BLaER1 treated with 17β-estradiol and CSF1 and Interleukin-3, amounts not matched to agents 10 nM and 100 nM (cell line): ENCODE results near the gene NAPG.
"Not testable (repeated sequence)": the region's sequence is repeated elsewhere in the genome, so short reads cannot be mapped to it uniquely, and the experiment has no call there.

Experiments used
- H3K27ac ChIP-seq, 11 experiments: shearing (Covaris generic); formaldehyde crosslinking; 2 replicates each; pipeline ENCODE4 v1.8.1; 2022
- H3K27me3 ChIP-seq, 11 experiments: shearing (Covaris generic); formaldehyde crosslinking; 2 replicates each; pipeline ENCODE4 v1.8.1; 2022
- H3K36me3 ChIP-seq, 11 experiments: shearing (Covaris generic); formaldehyde crosslinking; 2 replicates each; pipeline ENCODE4 v1.8.1; 2022
- H3K4me1 ChIP-seq, 10 experiments: shearing (Covaris generic); formaldehyde crosslinking; 2 replicates each; pipeline ENCODE4 v1.8.1; 2022
- H3K4me2 ChIP-seq, 11 experiments: shearing (Covaris generic); formaldehyde crosslinking; 2 replicates each; pipeline ENCODE4 v1.8.1; 2022
- H3K4me3 ChIP-seq, 10 experiments: shearing (Covaris generic); formaldehyde crosslinking; 2 replicates each; pipeline ENCODE4 v1.8.1; 2022
- H3K9ac ChIP-seq, 11 experiments: shearing (Covaris generic); formaldehyde crosslinking; 2 replicates each; pipeline ENCODE4 v1.8.1; 2022
- H3K9me3 ChIP-seq, 11 experiments: shearing (Covaris generic); formaldehyde crosslinking; replicated peaks in 1 of 11; 2 replicates each; pipeline ENCODE4 v1.8.1; 2022
- H4K20me1 ChIP-seq, 11 experiments: shearing (Covaris generic); formaldehyde crosslinking; 2 replicates each; pipeline ENCODE4 v1.8.1; 2022
- Cebpa-rat ChIP-seq, 11 experiments: shearing (Covaris generic); IDR thresholded peaks; 2 replicates each; pipeline ENCODE4 v1.8.1; 2022

NAPG gene

DNA sequence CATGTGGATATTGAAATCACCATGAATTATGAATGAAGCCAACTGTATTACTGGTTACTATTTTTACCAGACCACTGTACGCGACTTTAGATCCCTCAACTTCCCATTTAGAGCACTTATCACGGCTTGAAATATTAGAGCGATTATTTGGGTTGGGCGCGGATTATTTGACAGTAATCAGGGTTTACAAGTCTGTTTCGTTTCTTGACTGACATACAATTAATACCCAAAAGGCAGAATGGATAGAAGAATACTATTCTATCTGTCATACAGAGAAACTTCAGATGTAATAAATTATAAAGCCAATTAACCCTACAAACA, 496 bp upstream of the NAPG start:
- H3K9me3 ChIP-seq, result no peaks in the 10 kb centered on the region
- peak overlapping the region; percentile 56 to 92 (median 77) for H3K4me2 ChIP-seq
- peaks cover 23 to 48% (median 41%) of the 10 kb centered on the region in 10 experiments for H3K4me1 ChIP-seq
- H3K9ac ChIP-seq, result peak overlapping the region in 10 of 11 experiments; percentile 18 to 88 (median 85); a peak in 13 of 22 replicates
- no peak for TF ChIP-seq Cebpa-rat (IDR thresholded peaks at IDR 0.05)
- H3K27me3 ChIP-seq, result no peaks in the 10 kb centered on the region
- peak overlapping the region in 6 of 11 experiments; percentile 33 to 82 (median 80); a peak in 9 of 22 replicates for H3K27ac ChIP-seq
- peaks cover 0 to 1% (median 0%) of the 10 kb centered on the region in 11 experiments; a peak in 2 of 22 replicates for H3K36me3 ChIP-seq
- peak overlapping the region; percentile 72 to 97 (median 92) for H3K4me3 ChIP-seq
- H4K20me1 ChIP-seq, result peaks cover 30 to 42% (median 40%) of the 10 kb centered on the region in 11 experiments

DNA sequence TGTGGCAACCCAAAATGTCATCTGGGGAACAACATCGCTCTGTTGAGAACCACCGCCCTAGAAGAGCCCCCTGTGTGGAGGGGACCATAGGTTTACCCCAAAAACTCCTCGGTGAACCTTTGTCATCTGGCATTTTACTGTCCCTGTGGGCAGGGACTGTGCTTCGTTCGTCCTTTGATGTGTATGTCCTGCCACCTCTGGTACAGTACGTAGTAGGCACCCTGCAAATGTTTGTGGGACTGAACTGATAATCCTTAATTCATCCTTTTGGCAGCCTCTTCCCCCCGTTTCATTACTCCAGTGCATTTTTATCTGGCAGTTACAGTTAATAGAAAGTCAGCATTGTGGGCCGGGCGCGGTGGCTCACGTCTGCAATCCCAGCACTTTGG, 728 bp downstream of the NAPG start:
- Histone ChIP-seq H3K36me3 (peaks cover 0 to 10% (median 6%) of the 10 kb centered on the region in 11 experiments; a peak in 10 of 22 replicates), H3K27me3 (no peaks in the 10 kb centered on the region), H4K20me1 (peaks cover 37 to 54% (median 50%) of the 10 kb centered on the region in 11 experiments), H3K4me1 (peaks cover 23 to 58% (median 44%) of the 10 kb centered on the region in 10 experiments), H3K27ac (peak overlapping the region; percentile 39 to 82 (median 76); a peak in 21 of 22 replicates), H3K9ac (peak overlapping the region; percentile 73 to 88 (median 85)), H3K9me3 (no peaks in the 10 kb centered on the region), H3K4me3 (peak overlapping the region; percentile 72 to 97 (median 92)), H3K4me2 (peak overlapping the region; percentile 83 to 97 (median 94))
- TF ChIP-seq Cebpa-rat (IDR thresholded peaks at IDR 0.05), result no peak

DNA sequence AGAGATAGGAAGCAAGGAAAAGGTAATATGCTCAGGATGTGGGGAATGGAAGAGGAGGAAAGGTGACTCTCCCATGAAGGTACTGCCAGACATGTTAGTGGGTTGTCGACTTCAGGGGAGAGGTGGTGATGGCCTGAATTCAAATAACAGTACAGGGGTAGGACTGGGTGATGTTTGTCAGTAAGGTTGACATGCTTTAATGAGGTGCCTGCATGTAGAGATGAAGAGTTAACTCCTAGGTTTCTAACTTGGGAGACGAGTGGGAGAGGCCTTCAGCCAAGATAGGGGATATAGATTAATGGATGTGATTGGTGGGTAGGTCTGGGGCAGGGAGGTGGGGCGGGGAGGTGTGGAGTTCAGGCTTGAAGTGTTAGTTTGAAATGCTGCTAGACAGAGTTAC, 2.6 kb downstream of the NAPG start:
- Histone ChIP-seq H3K9ac (no peak overlapping the region; a peak in 1 of 22 replicates), H3K9me3 (no peaks in the 10 kb centered on the region), H3K27ac (no peak overlapping the region), H4K20me1 (peaks cover 37 to 72% (median 57%) of the 10 kb centered on the region in 11 experiments), H3K27me3 (no peaks in the 10 kb centered on the region), H3K36me3 (peaks cover 3 to 25% (median 10%) of the 10 kb centered on the region in 11 experiments; a peak in 14 of 22 replicates), H3K4me1 (peaks cover 23 to 58% (median 44%) of the 10 kb centered on the region in 10 experiments), H3K4me2 (peak overlapping the region in 10 of 11 experiments; percentile 12 to 97 (median 92); a peak in 14 of 22 replicates), H3K4me3 (no peak overlapping the region)
- no peak for TF ChIP-seq Cebpa-rat (IDR thresholded peaks at IDR 0.05)

- Histone ChIP-seq H3K4me2 (peak overlapping the region in 6 of 11 experiments; percentile 10 to 96 (median 58); a peak in 11 of 22 replicates), H3K4me3 (no peak overlapping the region), H3K4me1 (peaks cover 21 to 53% (median 39%) of the 10 kb centered on the region in 10 experiments), H4K20me1 (peaks cover 37 to 81% (median 60%) of the 10 kb centered on the region in 11 experiments), H3K36me3 (peaks cover 14 to 40% (median 19%) of the 10 kb centered on the region in 11 experiments; a peak in 19 of 22 replicates), H3K27me3 (no peaks in the 10 kb centered on the region), H3K9ac (peak overlapping the region in 2 of 11 experiments; percentile 1 to 11; a peak in 1 of 22 replicates), H3K27ac (peak overlapping the region in 2 of 11 experiments; percentile 8 to 12; a peak in 1 of 22 replicates), H3K9me3 (no peaks in the 10 kb centered on the region)
- TF ChIP-seq Cebpa-rat (IDR thresholded peaks at IDR 0.05), result no peak
These were observed 4.2 kb downstream of the NAPG start for GRCh38 chr18:10530002-10530401.

DNA sequence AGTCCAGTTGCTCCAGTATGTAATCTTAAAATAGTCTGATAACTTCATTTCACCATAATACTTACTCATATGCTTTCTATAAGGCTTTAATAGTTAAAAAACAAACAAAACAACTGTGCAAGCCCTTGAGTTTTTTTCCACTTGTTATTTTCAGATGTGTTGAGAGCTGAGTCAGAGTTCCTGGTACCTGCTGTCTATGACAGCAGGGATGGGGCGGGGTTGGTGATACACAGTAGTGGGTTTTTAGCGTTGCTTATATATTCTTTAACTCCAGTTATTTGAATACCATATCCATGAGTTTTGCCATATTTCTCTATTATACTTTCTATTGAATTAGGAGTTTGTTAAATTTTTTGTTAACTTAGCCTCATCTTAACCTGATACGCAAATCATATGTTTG, 5.0 kb downstream of the NAPG start:
- no peak for TF ChIP-seq Cebpa-rat (IDR thresholded peaks at IDR 0.05)
- Histone ChIP-seq H3K27me3 (no peaks in the 10 kb centered on the region), H3K9ac (no peak overlapping the region), H3K9me3 (no peaks in the 10 kb centered on the region), H3K27ac (no peak overlapping the region), H3K4me2 (peak overlapping the region in 4 of 11 experiments; percentile 47 to 96 (median 80); a peak in 5 of 22 replicates), H3K4me1 (peaks cover 15 to 57% (median 34%) of the 10 kb centered on the region in 10 experiments), H4K20me1 (peaks cover 37 to 86% (median 60%) of the 10 kb centered on the region in 11 experiments), H3K4me3 (no peak overlapping the region), H3K36me3 (peaks cover 15 to 41% (median 21%) of the 10 kb centered on the region in 11 experiments; a peak in 19 of 22 replicates)

DNA sequence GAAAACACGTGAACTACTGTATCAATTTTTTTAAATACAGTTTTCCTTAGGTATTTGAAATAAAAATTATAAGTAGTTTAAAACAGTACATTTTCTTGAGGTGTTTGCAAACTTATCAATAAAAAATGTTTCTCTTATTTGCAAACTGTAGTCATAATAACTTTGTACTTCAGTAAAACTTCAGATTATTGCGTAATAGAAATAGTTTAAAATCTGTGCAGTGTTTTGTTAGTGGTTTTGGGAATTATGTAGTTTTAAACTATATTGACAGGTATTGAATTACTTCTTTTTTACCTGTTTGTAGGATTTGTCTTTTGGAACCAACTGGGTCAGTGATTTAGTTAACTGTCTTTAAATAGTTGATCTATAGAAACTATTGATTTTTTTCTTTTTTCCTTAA, 7.3 kb downstream of the NAPG start:
- Histone ChIP-seq H3K27me3 (no peaks in the 10 kb centered on the region), H3K9me3 (no peaks in the 10 kb centered on the region), H3K36me3 (peaks cover 19 to 60% (median 32%) of the 10 kb centered on the region in 11 experiments; a peak in 19 of 22 replicates), H3K4me1 (peaks cover 0 to 57% (median 20%) of the 10 kb centered on the region in 10 experiments; a peak in 15 of 20 replicates), H3K4me2 (no peak overlapping the region), H3K27ac (no peak overlapping the region), H3K9ac (no peak overlapping the region), H3K4me3 (no peak overlapping the region), H4K20me1 (peaks cover 28 to 82% (median 43%) of the 10 kb centered on the region in 11 experiments)
- no peak for TF ChIP-seq Cebpa-rat (IDR thresholded peaks at IDR 0.05)

DNA sequence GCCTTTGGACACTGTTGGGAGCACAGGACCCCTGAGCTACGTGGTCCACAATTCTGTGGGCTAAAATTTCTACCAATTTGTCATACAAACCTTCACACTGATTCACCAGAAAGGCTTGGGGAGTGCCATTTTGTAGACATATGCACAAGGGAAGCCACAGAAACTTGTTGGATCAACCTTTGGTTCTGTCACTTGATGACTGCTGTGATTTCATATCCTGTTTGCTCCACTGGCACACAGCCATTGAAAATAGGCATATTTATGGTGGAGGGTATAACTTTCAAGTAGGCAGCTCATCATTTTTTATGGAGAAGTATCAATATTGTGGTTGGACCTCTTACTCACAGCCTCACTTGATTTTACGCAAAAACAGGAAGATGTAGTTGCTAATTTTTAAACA, 10.5 kb downstream of the NAPG start:
- no peak for TF ChIP-seq Cebpa-rat (IDR thresholded peaks at IDR 0.05)
- Histone ChIP-seq H3K36me3 (peaks cover 49 to 91% (median 61%) of the 10 kb centered on the region in 11 experiments), H3K4me1 (peaks cover 0 to 27% (median 3%) of the 10 kb centered on the region in 10 experiments; a peak in 8 of 20 replicates), H3K27me3 (no peaks in the 10 kb centered on the region), H3K4me2 (peak overlapping the region in 4 of 11 experiments; percentile 28 to 69 (median 65); a peak in 8 of 22 replicates), H3K4me3 (no peak overlapping the region), H3K9ac (0 out of 22 replicates have a peak overlapping the region, but pooled peaks of 1 of the 11 experiments have one; percentile 6), H3K9me3 (no peaks in the 10 kb centered on the region), H3K27ac (peak overlapping the region in 4 of 11 experiments; percentile 33 to 66 (median 57); a peak in 6 of 22 replicates), H4K20me1 (peaks cover 0 to 52% (median 11%) of the 10 kb centered on the region in 11 experiments; a peak in 11 of 22 replicates)

DNA sequence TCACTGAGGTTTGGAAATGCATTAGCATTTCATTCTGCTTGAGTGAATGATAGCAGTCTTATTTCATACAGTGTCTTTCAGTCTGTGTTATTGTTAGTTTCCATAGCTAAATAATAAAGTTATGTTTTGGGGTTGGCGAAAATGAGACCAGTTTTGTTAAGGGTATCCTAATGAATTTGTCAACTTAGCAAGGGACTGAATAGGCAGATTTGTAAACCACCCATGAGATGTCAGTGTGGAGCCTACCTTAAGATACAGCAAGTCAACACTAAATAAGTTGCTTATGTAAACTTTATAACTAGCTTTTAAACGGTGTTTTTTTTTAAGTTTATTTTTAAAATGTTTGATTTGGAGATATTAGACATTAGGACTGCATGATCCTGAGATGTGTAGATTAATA, 11.9 kb downstream of the NAPG start:
- H3K36me3 ChIP-seq, result peaks cover 63 to 91% (median 69%) of the 10 kb centered on the region in 11 experiments

GRCh38 chr18:10539124-10539523, 13.3 kb downstream of the NAPG start:
- Histone ChIP-seq H4K20me1 (peaks cover 0 to 26% (median 4%) of the 10 kb centered on the region in 11 experiments; a peak in 9 of 22 replicates), H3K36me3 (peaks cover 66 to 93% (median 76%) of the 10 kb centered on the region in 11 experiments)

More for the DNA sequence above, 11.9 kb downstream of the NAPG start:
- Histone ChIP-seq H3K27ac (no peak overlapping the region), H3K9ac (no peak overlapping the region), H3K4me2 (no peak overlapping the region), H3K4me3 (no peak overlapping the region), H3K27me3 (no peaks in the 10 kb centered on the region), H3K4me1 (peaks cover 0 to 27% (median 3%) of the 10 kb centered on the region in 10 experiments; a peak in 10 of 20 replicates), H3K9me3 (no peaks in the 10 kb centered on the region), H4K20me1 (peaks cover 0 to 37% (median 6%) of the 10 kb centered on the region in 11 experiments; a peak in 9 of 22 replicates)
- TF ChIP-seq Cebpa-rat (IDR thresholded peaks at IDR 0.05), result no peak

More at GRCh38 chr18:10539124-10539523, 13.3 kb downstream of the NAPG start:
- H3K27me3 ChIP-seq, H3K9ac ChIP-seq, H3K27ac ChIP-seq, H3K9me3 ChIP-seq, H3K4me3 ChIP-seq, H3K4me2 ChIP-seq: not testable (repeated sequence)
- peaks cover 5 to 27% (median 9%) of the 10 kb centered on the region in 10 experiments; a peak in 12 of 20 replicates for H3K4me1 ChIP-seq
